Measurements from ENCODE around the gene MS4A6E.

GRCh38 chr11:60336767-60337391, 9.8 kb downstream of the MS4A6E start:
- no peak for TF ChIP-seq CTCF (IDR thresholded peaks at IDR 0.05; ENCODE audit: low read length)
- TF ChIP-seq EZH2 (IDR thresholded peaks at IDR 0.05; ENCODE audit: borderline replicate concordance, low read length), result no peak

Data from OCI-LY1 (cell line).